Testis (tissue), 3 donors: ENCODE results near the gene BEAN1. TPM values are rescaled to one million over a fixed set of nuclear protein-coding genes. Genes with fewer than 3 reads are reported as not detected.

ENCODE experiments used
- DNase-seq: peaks from one replicate; pipeline ENCODE4 v3.0.0-alpha.2; 2019
- H3K27ac ChIP-seq, 2 donors: fragments of 200-600 bp; sonication (generic); one replicate each; pipeline ENCODE4 v1.5.1; 2019
- H3K27me3 ChIP-seq: fragments of 200-600 bp; sonication (generic); one replicate; pipeline ENCODE4 v1.5.1; 2019
- H3K36me3 ChIP-seq: fragments of 200-600 bp; sonication (generic); one replicate; pipeline ENCODE4 v1.5.1; 2017; ENCODE audit warnings: low read depth; ENCODE audit errors: missing control alignments
- H3K4me1 ChIP-seq: fragments of 200-600 bp; sonication (generic); one replicate; pipeline ENCODE4 v1.5.1; 2019
- H3K4me3 ChIP-seq, 2 donors: fragments of 200-600 bp; sonication (generic); one replicate each; pipeline ENCODE4 v1.5.1; 2017 to 2019
- H3K9me3 ChIP-seq: fragments of 200-600 bp; sonication (generic); one replicate; pipeline ENCODE4 v1.5.1; 2017
- POLR2A ChIP-seq: fragments of 450-650 bp; IDR thresholded peaks from one replicate; pipeline ENCODE4 v1.6.1; 2017; ENCODE audit warnings: antibody characterized with exemption, mild to moderate bottlenecking, moderate library complexity
- WGBS, 2 donors: methylation state at CpG; one replicate each; pipeline ENCODE4 v1.1.5; 2018; 5-methylcytosine and 5-hydroxymethylcytosine counted together
- intact Hi-C: fragments of 100-400 bp; cut with DNase I; formaldehyde crosslinking; loops from one replicate; pipeline ENCODE4 v1.15.1; 2023; ENCODE audit warnings: low total_unique reads
- polyA plus RNA-seq: library from polyadenylated mRNA; stranded (reverse); fragments of 350-450 nt; fragmentation: Illumina TruSeq; extraction: RNeasy Lipid Tissue Mini Kit (QIAGEN cat#74804); gene quantifications from one replicate; pipeline ENCODE4 v1.2.3, GENCODE V29; 2014; ENCODE audit warnings: low read depth, low replicate concordance; ENCODE audit not compliant: insufficient read depth
- total RNA-seq, 2 donors: library from RNA; depleted of rRNA; stranded (reverse); fragments of >200 nt; gene quantifications; one replicate each; pipeline ENCODE4 v1.2.3, GENCODE V29; 2016
- TF ChIP-seq, protein P1 (sequence below), 3 experiments: fragments of 450-650 bp in 2 of 3; fragments of 200-600 bp in 1 of 3; sonication (generic) in 1 of 3; IDR thresholded peaks; one replicate each; pipeline ENCODE4 v1.5.1; 2016 to 2019; ENCODE audit warnings: antibody characterized with exemption in 3 of 3, mild to moderate bottlenecking in 2 of 3, moderate library complexity in 1 of 3

BEAN1 gene
- total and polyA plus RNA-seq, 3 donors from 2014 or later: 4.2 to 18.0 (median 6.1) TPM

DNA sequence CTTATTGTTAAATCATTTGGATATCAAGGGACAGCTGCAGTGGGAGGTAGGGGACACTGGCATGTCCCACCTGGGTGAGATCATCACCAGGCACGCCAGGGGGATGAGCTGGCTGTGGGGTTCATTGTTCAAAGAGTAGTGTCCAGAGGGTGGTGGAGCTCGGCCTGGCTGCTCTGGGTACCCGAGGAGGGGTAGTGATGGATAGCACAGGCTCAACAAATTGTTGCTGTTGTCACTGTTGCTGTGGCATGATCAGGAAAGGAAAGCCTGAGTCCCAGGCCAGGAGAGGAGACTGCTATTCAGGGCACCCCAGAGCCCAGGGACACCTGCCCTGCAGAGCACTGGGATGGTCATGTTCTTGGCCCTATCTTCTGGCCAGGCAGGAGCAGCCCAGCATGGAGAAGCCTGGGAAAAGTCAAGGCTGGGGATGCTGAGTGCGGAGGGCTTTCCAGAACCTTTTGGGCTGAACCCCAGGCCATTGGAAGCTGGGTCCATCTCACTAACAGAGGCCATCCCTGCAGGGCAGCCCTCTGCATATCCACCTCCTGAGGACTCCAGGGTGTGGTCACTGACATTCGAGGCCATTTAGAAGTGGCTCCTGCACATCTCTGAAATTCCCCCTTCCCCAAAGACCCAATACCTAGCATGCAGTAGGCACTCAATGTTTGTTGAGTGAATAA is 12.1 kb downstream of the BEAN1 start:
- Histone ChIP-seq H3K9me3 (no peaks in the 10 kb centered on the region), H3K36me3 (no peaks in the 10 kb centered on the region), H3K27ac (no peak overlapping the region), H3K27me3 (no peaks in the 10 kb centered on the region), H3K4me3 (no peak overlapping the region), H3K4me1 (no peaks in the 10 kb centered on the region)
- intact Hi-C loops: no loop called here
- TF ChIP-seq POLR2A: no peak
- TF ChIP-seq, protein P1, sequence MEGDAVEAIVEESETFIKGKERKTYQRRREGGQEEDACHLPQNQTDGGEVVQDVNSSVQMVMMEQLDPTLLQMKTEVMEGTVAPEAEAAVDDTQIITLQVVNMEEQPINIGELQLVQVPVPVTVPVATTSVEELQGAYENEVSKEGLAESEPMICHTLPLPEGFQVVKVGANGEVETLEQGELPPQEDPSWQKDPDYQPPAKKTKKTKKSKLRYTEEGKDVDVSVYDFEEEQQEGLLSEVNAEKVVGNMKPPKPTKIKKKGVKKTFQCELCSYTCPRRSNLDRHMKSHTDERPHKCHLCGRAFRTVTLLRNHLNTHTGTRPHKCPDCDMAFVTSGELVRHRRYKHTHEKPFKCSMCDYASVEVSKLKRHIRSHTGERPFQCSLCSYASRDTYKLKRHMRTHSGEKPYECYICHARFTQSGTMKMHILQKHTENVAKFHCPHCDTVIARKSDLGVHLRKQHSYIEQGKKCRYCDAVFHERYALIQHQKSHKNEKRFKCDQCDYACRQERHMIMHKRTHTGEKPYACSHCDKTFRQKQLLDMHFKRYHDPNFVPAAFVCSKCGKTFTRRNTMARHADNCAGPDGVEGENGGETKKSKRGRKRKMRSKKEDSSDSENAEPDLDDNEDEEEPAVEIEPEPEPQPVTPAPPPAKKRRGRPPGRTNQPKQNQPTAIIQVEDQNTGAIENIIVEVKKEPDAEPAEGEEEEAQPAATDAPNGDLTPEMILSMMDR (IDR thresholded peaks at IDR 0.05): no peak
- WGBS, 2 donors: 86 to 88% methylated on average over 4 to 5 of the region's 5 CpGs
- no peak for DNase-seq

DNA sequence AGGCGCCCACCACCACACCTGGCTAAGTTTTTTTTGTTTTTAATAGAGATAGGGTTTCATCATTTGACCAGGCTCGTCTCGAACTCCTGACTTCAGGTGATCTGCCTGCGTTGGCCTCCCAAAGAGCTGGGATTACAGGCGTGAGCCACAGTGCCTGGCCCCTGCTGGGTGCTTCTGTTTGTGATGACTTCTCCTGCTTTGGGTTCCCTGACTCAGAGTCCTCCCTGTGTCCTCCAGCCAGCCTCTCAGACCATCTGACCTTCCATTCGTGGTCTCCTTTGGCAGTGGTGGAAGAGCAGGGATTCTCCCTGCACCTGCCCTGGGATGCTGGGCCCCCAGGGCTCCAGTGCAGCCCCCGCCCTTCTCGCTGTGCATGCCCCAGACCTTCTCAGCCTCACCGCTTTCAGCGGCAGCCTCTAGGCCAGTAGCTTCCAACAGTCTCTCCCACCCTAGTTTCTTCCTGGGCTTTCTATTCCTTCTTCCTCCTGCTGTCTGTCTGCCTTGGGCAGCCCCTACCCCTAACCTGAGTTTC is 13.2 kb downstream of the BEAN1 start:
- Histone ChIP-seq H3K4me1 (no peaks in the 10 kb centered on the region), H3K4me3 (no peak overlapping the region), H3K36me3 (no peaks in the 10 kb centered on the region), H3K27me3 (no peaks in the 10 kb centered on the region), H3K27ac (no peak overlapping the region), H3K9me3 (no peaks in the 10 kb centered on the region)
- DNase-seq: no peak
- intact Hi-C loops: no loop called here
- WGBS, 2 donors: 92 to 97% methylated on average over 10 of the region's 10 CpGs
- no peak for TF ChIP-seq POLR2A
- TF ChIP-seq, protein P1 (IDR thresholded peaks at IDR 0.05): no peak

DNA sequence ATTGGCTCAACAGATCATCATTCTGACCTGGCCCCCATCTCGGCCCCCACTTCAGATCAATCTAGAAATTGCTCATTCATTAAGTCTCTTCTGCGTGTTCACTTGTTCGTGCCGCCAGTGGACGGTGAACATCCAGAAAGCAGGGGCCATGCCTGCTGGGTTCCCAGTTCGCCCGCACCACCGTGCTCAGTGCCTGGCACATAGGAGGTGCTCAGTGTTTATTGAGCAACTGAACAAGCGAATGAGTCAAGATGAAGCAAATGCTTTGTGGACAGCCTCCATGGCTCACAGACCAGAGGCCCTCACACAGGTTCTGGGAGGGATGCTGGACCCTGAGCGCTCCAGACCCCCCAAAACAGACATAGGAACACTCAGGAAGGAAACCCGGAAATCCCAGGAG is 13.9 kb downstream of the BEAN1 start:
- Histone ChIP-seq H3K9me3 (no peaks in the 10 kb centered on the region), H3K27ac (no peak overlapping the region), H3K4me1 (no peaks in the 10 kb centered on the region), H3K4me3 (no peak overlapping the region), H3K36me3 (no peaks in the 10 kb centered on the region), H3K27me3 (no peaks in the 10 kb centered on the region)
- TF ChIP-seq, protein P1 (IDR thresholded peaks at IDR 0.05): no peak
- TF ChIP-seq POLR2A: no peak
- intact Hi-C loops: no loop called here
- WGBS, 2 donors: 90 to 94% methylated on average over 11 of the region's 11 CpGs
- DNase-seq: no peak

DNA sequence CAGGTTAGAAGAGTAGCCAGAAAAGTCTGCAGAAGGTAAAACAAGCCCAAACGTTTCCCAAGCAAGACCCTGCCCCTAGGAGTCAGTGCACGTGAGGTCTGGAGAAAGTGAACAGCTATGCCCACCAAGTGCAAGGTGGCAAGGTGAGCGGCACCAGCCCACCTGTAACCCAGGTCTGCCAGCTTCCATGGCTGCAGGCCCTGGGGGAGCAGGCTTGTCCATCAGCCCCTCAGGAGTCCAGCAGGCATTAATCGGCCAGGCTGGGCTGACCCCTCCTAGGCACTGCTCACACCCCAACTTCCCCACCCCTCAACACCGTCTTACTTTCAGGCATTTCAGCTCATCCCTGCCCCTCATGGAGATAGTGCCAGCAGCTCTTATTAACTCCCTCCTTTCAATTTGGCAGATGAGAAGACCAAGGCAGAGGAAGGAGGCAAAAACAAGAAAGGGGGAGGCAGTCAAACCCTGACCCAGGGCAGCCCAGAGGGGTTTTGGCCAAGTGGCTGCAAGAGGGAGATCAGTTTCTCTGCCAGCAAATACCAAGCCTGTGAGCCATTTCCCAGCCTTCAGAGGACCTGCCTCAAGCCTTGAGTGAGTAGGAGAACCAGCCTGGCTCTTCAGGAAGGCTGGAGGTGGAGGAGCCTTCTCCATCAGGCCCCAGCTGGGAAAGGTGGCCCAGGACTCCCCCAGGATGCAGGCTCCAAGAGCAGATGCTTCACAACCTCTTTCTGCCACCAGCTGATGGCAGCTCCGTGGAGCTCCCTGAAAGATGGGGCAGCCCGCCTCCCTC is 14.7 kb downstream of the BEAN1 start:
- no peaks in the 10 kb centered on the region for H3K4me1 ChIP-seq
- 81% methylated on average over 7 of the region's 7 CpGs for WGBS, 2 donors
- TF ChIP-seq, protein P1 (IDR thresholded peaks at IDR 0.05): no peak
- TF ChIP-seq POLR2A: no peak
- no peaks in the 10 kb centered on the region for H3K27me3 ChIP-seq
- H3K27ac ChIP-seq: no peak overlapping the region
- intact Hi-C loops: no loop called here
- no peak for DNase-seq
- H3K4me3 ChIP-seq: no peak overlapping the region
- no peaks in the 10 kb centered on the region for H3K36me3 ChIP-seq
- H3K9me3 ChIP-seq: no peaks in the 10 kb centered on the region
